ENCODE data around the gene PLAGL2.
"Not testable (repeated sequence)": the region's sequence is repeated elsewhere in the genome, so short reads cannot be mapped to it uniquely, and the experiment has no call there.

PLAGL2 gene

DNA sequence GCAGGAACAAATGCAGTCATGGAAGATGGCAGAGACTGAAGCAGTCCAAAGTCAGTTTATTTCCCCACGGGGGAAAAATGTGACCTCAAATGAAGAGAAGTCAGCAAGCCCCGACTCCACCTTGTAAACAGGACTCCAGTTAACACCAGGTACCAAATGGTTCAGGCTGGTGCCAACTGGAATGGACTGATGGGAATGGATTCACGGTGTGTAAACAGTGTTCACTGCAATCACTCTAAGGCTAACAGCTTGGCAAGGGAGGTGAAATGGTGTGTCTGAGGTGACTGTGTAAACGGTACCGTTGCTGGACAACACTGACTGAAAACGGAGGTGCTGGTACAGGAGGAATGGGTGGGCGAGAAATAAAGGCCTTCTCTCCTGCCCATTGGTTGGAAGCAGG lies 12.0 kb downstream of the PLAGL2 start:
- no peak overlapping the region for H3K4me2 ChIP-seq (ENCODE audit: low read length)
- no peak overlapping the region for H3K4me3 ChIP-seq (ENCODE audit: low read length)

DNA sequence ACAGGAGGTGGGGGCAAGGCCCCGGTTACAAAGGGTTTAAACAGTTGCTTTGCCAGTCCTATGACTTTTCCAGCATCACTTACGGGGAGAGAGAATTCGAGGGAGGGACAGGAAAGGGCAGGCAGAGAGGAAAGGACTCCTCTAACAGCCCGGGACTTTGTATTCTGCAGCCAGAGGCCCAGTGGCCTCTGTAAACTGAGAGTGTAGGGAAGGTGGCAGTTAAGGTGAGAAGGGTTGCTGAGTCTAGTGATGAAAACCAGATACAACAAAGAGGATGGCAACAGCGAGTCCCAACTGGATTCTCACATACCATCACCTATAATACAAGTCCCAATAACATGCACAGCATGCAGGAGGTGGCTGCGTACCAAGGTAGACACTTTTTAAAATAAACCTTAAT lies 13.5 kb downstream of the PLAGL2 start:
- Histone ChIP-seq H3K4me3 (ENCODE audit: low read length) (no peak overlapping the region), H3K9ac (ENCODE audit: low read length) (no peak overlapping the region), H2AFZ (ENCODE audit: low read depth, low read length) (no peak overlapping the region), H3K27me3 (ENCODE audit: low read depth, low read length) (no peaks in the 10 kb centered on the region), H3K4me1 (ENCODE audit: low read length) (peaks cover 8% of the 10 kb centered on the region; the same call in 1 of the 2 replicates), H3K9me3 (ENCODE audit: insufficient read depth, low read length) (no peaks in the 10 kb centered on the region), H3K79me2 (ENCODE audit: low read length) (peaks cover 4% of the 10 kb centered on the region), H3K36me3 (replicated peaks; ENCODE audit: low read depth, low read length) (peaks cover 26% of the 10 kb centered on the region), H4K20me1 (ENCODE audit: insufficient read depth, low read length) (peaks cover 19% of the 10 kb centered on the region), H3K4me2 (ENCODE audit: low read length) (no peak overlapping the region), H3K27ac (ENCODE audit: low read length) (no peak overlapping the region)
- TF ChIP-seq, protein P1, sequence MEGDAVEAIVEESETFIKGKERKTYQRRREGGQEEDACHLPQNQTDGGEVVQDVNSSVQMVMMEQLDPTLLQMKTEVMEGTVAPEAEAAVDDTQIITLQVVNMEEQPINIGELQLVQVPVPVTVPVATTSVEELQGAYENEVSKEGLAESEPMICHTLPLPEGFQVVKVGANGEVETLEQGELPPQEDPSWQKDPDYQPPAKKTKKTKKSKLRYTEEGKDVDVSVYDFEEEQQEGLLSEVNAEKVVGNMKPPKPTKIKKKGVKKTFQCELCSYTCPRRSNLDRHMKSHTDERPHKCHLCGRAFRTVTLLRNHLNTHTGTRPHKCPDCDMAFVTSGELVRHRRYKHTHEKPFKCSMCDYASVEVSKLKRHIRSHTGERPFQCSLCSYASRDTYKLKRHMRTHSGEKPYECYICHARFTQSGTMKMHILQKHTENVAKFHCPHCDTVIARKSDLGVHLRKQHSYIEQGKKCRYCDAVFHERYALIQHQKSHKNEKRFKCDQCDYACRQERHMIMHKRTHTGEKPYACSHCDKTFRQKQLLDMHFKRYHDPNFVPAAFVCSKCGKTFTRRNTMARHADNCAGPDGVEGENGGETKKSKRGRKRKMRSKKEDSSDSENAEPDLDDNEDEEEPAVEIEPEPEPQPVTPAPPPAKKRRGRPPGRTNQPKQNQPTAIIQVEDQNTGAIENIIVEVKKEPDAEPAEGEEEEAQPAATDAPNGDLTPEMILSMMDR (IDR thresholded peaks at IDR 0.05; ENCODE audit: low read depth, low read length), result no peak
- no peak for TF ChIP-seq EZH2phosphoT487 (IDR thresholded peaks at IDR 0.05; ENCODE audit: low read depth)

More for the DNA sequence above, 12.0 kb downstream of the PLAGL2 start:
- Histone ChIP-seq H3K79me2 (ENCODE audit: low read length) (peaks cover 15% of the 10 kb centered on the region), H3K4me1 (ENCODE audit: low read length) (peaks cover 1% of the 10 kb centered on the region; the same call in 1 of the 2 replicates), H3K27me3 (ENCODE audit: low read depth, low read length) (no peaks in the 10 kb centered on the region), H3K36me3 (replicated peaks; ENCODE audit: low read depth, low read length) (peaks cover 37% of the 10 kb centered on the region), H3K9ac (ENCODE audit: low read length) (no peak overlapping the region), H3K27ac (ENCODE audit: low read length) (no peak overlapping the region), H2AFZ (ENCODE audit: low read depth, low read length) (no peak overlapping the region), H4K20me1 (ENCODE audit: insufficient read depth, low read length) (peaks cover 30% of the 10 kb centered on the region), H3K9me3 (ENCODE audit: insufficient read depth, low read length) (no peaks in the 10 kb centered on the region)
- TF ChIP-seq, protein P1 (IDR thresholded peaks at IDR 0.05; ENCODE audit: low read depth, low read length), result no peak
- no peak for TF ChIP-seq EZH2phosphoT487 (IDR thresholded peaks at IDR 0.05; ENCODE audit: low read depth)

DNA sequence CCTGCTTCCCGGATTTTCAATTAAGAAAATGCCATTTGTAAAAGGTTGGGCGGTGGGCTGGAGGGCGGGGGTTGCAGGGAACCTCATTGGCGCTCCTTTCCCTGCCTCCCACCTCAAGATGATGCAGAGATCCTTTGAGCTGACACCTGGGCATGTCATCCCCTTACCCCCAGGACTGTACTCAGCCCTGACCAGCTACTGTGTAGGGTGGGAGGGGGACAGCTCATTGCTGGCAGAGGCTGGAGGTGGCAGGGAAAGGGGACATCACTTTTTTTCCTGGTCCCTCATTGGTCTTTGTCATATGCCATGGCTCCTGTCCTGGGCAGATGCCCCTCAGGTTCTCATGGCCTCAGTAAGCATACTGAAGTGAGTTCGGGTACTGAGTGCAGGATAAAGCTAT lies 14.2 kb downstream of the PLAGL2 start:
- not testable (repeated sequence) for H2AFZ ChIP-seq (ENCODE audit: low read depth, low read length); H3K27me3 ChIP-seq (ENCODE audit: low read depth, low read length); H3K9me3 ChIP-seq (ENCODE audit: insufficient read depth, low read length); H3K79me2 ChIP-seq (ENCODE audit: low read length); H3K4me2 ChIP-seq (ENCODE audit: low read length); H3K4me3 ChIP-seq (ENCODE audit: low read length); H3K4me1 ChIP-seq (ENCODE audit: low read length); H3K9ac ChIP-seq (ENCODE audit: low read length); H3K27ac ChIP-seq (ENCODE audit: low read length)
- Histone ChIP-seq H3K36me3 (replicated peaks; ENCODE audit: low read depth, low read length) (peaks cover 20% of the 10 kb centered on the region), H4K20me1 (ENCODE audit: insufficient read depth, low read length) (peaks cover 14% of the 10 kb centered on the region; the same call in 1 of the 2 replicates)

DNA sequence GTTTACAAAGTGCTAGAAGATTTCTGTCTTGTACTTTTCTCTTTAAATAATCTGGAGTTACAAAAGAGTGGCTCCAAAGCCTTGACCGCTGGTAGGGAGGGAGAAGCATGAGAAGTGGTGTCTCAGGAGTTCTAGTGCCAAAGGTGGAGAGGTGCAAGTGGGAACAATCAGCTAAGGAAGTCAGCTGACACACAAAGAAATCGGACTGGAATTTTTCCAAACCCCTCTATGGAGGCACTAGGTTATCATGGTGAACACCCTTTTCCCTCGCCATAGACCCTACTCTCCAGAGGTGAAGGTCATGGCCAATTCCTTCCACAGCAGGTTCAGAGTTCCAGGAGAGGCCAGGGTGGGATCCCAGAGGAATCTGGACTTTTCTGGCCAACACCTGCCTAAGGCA lies 14.8 kb downstream of the PLAGL2 start:
- no peak overlapping the region for H3K4me2 ChIP-seq (ENCODE audit: low read length)

More for the DNA sequence above, 14.8 kb downstream of the PLAGL2 start:
- no peak overlapping the region for H2AFZ ChIP-seq (ENCODE audit: low read depth, low read length)
- peaks cover 8% of the 10 kb centered on the region; the same call in 1 of the 2 replicates for H3K4me1 ChIP-seq (ENCODE audit: low read length)
- peaks cover 14% of the 10 kb centered on the region; the same call in 1 of the 2 replicates for H4K20me1 ChIP-seq (ENCODE audit: insufficient read depth, low read length)
- peaks cover 17% of the 10 kb centered on the region for H3K36me3 ChIP-seq (replicated peaks; ENCODE audit: low read depth, low read length)
- no peaks in the 10 kb centered on the region for H3K9me3 ChIP-seq (ENCODE audit: insufficient read depth, low read length)
- H3K9ac ChIP-seq (ENCODE audit: low read length), result no peak overlapping the region
- no peaks in the 10 kb centered on the region for H3K79me2 ChIP-seq (ENCODE audit: low read length)
- no peaks in the 10 kb centered on the region for H3K27me3 ChIP-seq (ENCODE audit: low read depth, low read length)
- H3K27ac ChIP-seq (ENCODE audit: low read length), result no peak overlapping the region
- TF ChIP-seq EZH2phosphoT487 (IDR thresholded peaks at IDR 0.05; ENCODE audit: low read depth), result no peak
- TF ChIP-seq, protein P1 (IDR thresholded peaks at IDR 0.05; ENCODE audit: low read depth, low read length), result no peak
- no peak overlapping the region for H3K4me3 ChIP-seq (ENCODE audit: low read length)
